ENCODE data around the gene PARP6.
A peak's percentile ranks its signal among the peaks of the same experiment; 100 is the strongest.

PARP6 gene

GRCh38 chr15:72238586-72238985, 33.8 kb downstream of the PARP6 start:
- Histone ChIP-seq H3K27me3 (replicated peaks; ENCODE audit: control insufficient read depth, insufficient read depth, low read length) (no peaks in the 10 kb centered on the region), H3K9ac (ENCODE audit: low read length) (no peak overlapping the region), H3K36me3 (ENCODE audit: control insufficient read depth, insufficient read depth, low read length, severe bottlenecking) (peaks cover 37% of the 10 kb centered on the region), H3K4me1 (ENCODE audit: control insufficient read depth, insufficient read depth, low read length) (peaks cover 18% of the 10 kb centered on the region), H3K9me3 (ENCODE audit: control insufficient read depth, low read length) (no peaks in the 10 kb centered on the region), H3K4me3 (ENCODE audit: low read length) (no peak overlapping the region)
- DNase-seq (ENCODE audit: low read depth): no peak

- no peaks in the 10 kb centered on the region for H3K9me3 ChIP-seq (ENCODE audit: control insufficient read depth, low read length)
- no peak for DNase-seq (ENCODE audit: low read depth)
- H3K4me3 ChIP-seq (ENCODE audit: low read length): no peak overlapping the region
- peaks cover 20% of the 10 kb centered on the region for H3K4me1 ChIP-seq (ENCODE audit: control insufficient read depth, insufficient read depth, low read length)
- peaks cover 30% of the 10 kb centered on the region for H3K36me3 ChIP-seq (ENCODE audit: control insufficient read depth, insufficient read depth, low read length, severe bottlenecking)
- peak overlapping the region; percentile 47 for H3K9ac ChIP-seq (ENCODE audit: low read length)
- no peaks in the 10 kb centered on the region for H3K27me3 ChIP-seq (replicated peaks; ENCODE audit: control insufficient read depth, insufficient read depth, low read length)
Measured at GRCh38 chr15:72237853-72238224, 34.5 kb downstream of the PARP6 start.

GRCh38 chr15:72237029-72237852, 35.1 kb downstream of the PARP6 start:
- peaks cover 26% of the 10 kb centered on the region for H3K4me1 ChIP-seq (ENCODE audit: control insufficient read depth, insufficient read depth, low read length)
- H3K9ac ChIP-seq (ENCODE audit: low read length): peak overlapping the region; percentile 75
- H3K4me3 ChIP-seq (ENCODE audit: low read length): peak overlapping the region; percentile 71
- DNase-seq (ENCODE audit: low read depth): peak; percentile 98
- no peaks in the 10 kb centered on the region for H3K27me3 ChIP-seq (replicated peaks; ENCODE audit: control insufficient read depth, insufficient read depth, low read length)
- no peaks in the 10 kb centered on the region for H3K9me3 ChIP-seq (ENCODE audit: control insufficient read depth, low read length)
- peaks cover 24% of the 10 kb centered on the region for H3K36me3 ChIP-seq (ENCODE audit: control insufficient read depth, insufficient read depth, low read length, severe bottlenecking)

DNA sequence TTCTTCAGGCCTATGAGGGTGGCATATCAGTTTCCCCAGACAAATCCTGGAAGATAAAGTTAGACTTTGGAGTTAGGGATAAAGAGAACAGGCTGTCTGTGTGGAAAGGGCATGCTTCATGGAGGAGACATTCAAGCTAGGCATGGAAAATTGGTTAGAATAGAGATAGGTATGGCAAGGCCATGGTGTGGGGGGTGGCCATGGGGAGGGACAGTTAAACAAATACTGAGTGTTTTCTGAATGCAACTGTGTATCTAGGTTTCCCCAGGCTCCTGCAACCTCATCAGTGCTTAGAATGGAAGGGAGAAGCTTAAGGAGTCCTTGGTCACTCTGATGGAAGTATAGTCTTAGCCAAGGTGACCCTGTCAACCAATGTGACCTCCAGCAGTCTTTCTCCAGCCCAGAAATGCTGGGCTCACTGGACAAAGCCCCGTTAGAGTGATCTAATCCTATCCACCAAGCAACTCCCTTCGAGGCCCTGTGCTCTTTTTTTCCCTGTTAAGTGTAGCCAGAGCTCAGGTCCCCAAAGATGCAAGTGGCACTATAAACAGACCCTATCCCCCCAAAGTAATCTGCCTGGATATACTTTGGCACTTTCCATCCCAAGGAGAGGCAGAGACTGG, 35.9 kb downstream of the PARP6 start:
- H3K4me3 ChIP-seq (ENCODE audit: low read length): peak overlapping the region; percentile 71
- H3K4me1 ChIP-seq (ENCODE audit: control insufficient read depth, insufficient read depth, low read length): peaks cover 26% of the 10 kb centered on the region
- H3K9ac ChIP-seq (ENCODE audit: low read length): peak overlapping the region; percentile 75
- peaks cover 16% of the 10 kb centered on the region for H3K36me3 ChIP-seq (ENCODE audit: control insufficient read depth, insufficient read depth, low read length, severe bottlenecking)
- no peak for DNase-seq (ENCODE audit: low read depth)
- H3K9me3 ChIP-seq (ENCODE audit: control insufficient read depth, low read length): no peaks in the 10 kb centered on the region
- H3K27me3 ChIP-seq (replicated peaks; ENCODE audit: control insufficient read depth, insufficient read depth, low read length): no peaks in the 10 kb centered on the region

DNA sequence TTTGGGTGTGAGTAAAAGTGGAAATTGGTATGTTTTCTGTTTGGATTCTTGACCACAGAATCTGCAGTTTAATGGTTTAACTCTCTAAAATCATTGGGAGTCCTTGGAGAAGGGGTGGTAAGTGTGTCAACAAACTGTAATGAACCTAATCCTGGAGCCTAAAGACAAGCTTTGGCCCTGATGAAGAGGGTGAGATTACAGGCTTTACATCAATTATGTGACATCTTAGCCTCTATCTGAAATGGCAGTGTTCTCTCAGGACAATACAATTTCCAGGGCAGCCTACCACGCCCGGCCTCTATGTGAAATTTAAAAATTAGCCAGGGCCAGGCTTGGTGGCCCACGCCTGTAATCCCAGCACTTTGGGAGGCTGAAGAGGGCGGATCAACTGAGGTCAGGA, 37.1 kb downstream of the PARP6 start:
- Histone ChIP-seq H3K9ac (ENCODE audit: low read length) (no peak overlapping the region), H3K27me3 (replicated peaks; ENCODE audit: control insufficient read depth, insufficient read depth, low read length) (no peaks in the 10 kb centered on the region), H3K4me3 (ENCODE audit: low read length) (no peak overlapping the region), H3K9me3 (ENCODE audit: control insufficient read depth, low read length) (no peaks in the 10 kb centered on the region), H3K36me3 (ENCODE audit: control insufficient read depth, insufficient read depth, low read length, severe bottlenecking) (peaks cover 4% of the 10 kb centered on the region), H3K4me1 (ENCODE audit: control insufficient read depth, insufficient read depth, low read length) (peaks cover 26% of the 10 kb centered on the region)
- DNase-seq (ENCODE audit: low read depth): no peak

DNA sequence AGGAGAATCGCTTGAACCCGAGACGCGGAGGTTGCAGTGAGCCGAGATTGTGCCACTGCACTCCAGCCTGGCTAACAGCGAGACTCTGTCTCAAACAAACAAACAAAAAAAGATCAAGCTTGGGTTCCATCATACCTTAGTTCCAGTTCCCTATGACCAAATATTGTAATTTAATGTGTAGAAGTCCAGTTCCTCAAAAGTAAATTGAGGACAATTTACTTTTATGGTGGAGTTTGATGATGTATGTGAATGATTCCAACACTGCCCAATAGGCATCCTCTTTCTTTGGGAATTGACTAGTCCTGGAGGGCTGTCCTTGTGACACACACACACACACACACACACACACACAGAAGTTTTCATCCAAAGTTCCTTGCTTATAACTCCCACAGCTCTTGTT, 38.6 kb downstream of the PARP6 start:
- Histone ChIP-seq H3K36me3 (ENCODE audit: control insufficient read depth, insufficient read depth, low read length, severe bottlenecking) (no peaks in the 10 kb centered on the region), H3K4me1 (ENCODE audit: control insufficient read depth, insufficient read depth, low read length) (peaks cover 34% of the 10 kb centered on the region), H3K27me3 (replicated peaks; ENCODE audit: control insufficient read depth, insufficient read depth, low read length) (no peaks in the 10 kb centered on the region), H3K9ac (ENCODE audit: low read length) (no peak overlapping the region), H3K4me3 (ENCODE audit: low read length) (no peak overlapping the region), H3K9me3 (ENCODE audit: control insufficient read depth, low read length) (no peaks in the 10 kb centered on the region)
- DNase-seq (ENCODE audit: low read depth): no peak

DNA sequence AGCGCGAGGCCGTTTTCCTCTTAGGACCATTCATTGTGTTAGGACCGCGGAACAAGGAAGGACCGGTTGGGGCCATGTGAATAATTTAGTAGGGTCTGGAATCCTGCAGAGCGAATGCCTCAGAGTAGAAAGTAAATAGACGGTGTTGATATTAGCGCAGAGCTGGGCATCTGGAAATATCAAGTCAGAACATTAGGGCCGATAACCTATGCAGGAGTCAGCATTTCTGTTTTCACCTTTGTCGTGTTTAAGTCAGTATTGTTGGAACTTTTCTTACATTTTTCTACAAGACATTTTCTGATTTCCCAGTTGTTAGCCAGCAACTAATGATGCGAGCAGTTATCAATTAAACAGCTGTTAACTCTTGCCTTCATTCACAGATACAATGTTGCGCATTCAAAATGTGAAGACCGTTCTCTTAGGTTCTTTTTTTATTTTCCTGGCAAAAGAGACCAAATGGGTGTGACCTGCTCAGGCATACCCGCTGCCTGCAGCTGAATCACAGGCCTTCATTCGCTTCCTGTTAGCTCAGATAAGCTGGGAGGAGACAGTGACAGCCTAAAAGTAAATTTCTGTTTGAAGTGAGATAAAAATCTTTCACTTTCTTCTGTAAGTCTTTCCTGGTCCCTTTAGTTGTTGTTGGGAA, 40.4 kb downstream of the PARP6 start:
- Histone ChIP-seq H3K9ac (ENCODE audit: low read length) (peak overlapping the region; percentile 97), H3K27me3 (replicated peaks; ENCODE audit: control insufficient read depth, insufficient read depth, low read length) (no peaks in the 10 kb centered on the region), H3K4me3 (ENCODE audit: low read length) (peak overlapping the region; percentile 97), H3K9me3 (ENCODE audit: control insufficient read depth, low read length) (no peaks in the 10 kb centered on the region), H3K36me3 (ENCODE audit: control insufficient read depth, insufficient read depth, low read length, severe bottlenecking) (no peaks in the 10 kb centered on the region), H3K4me1 (ENCODE audit: control insufficient read depth, insufficient read depth, low read length) (peaks cover 38% of the 10 kb centered on the region)
- DNase-seq (ENCODE audit: low read depth): peak; percentile 86

GRCh38 chr15:72231066-72231832, 41.1 kb downstream of the PARP6 start, which contains the start of gene PKM:
TSS of gene PKM (minus strand) at chr15:72231190. CDS start at chr15:72219097, 12,093 bp downstream.
- H3K36me3 ChIP-seq (ENCODE audit: control insufficient read depth, insufficient read depth, low read length, severe bottlenecking): no peaks in the 10 kb centered on the region
- H3K9ac ChIP-seq (ENCODE audit: low read length): peak within 1 kb of the TSS; percentile 97
- DNase-seq (ENCODE audit: low read depth): peak; percentile 94
- no peaks in the 10 kb centered on the region for H3K9me3 ChIP-seq (ENCODE audit: control insufficient read depth, low read length)
- H3K27me3 ChIP-seq (replicated peaks; ENCODE audit: control insufficient read depth, insufficient read depth, low read length): no peaks in the 10 kb centered on the region
- peak within 1 kb of the TSS; percentile 97 for H3K4me3 ChIP-seq (ENCODE audit: low read length)
- peaks cover 39% of the 10 kb centered on the region for H3K4me1 ChIP-seq (ENCODE audit: control insufficient read depth, insufficient read depth, low read length)

GRCh38 chr15:72230197-72231065, 41.9 kb downstream of the PARP6 start:
- H3K36me3 ChIP-seq (ENCODE audit: control insufficient read depth, insufficient read depth, low read length, severe bottlenecking): no peaks in the 10 kb centered on the region
- DNase-seq (ENCODE audit: low read depth): peak; percentile 97
- H3K27me3 ChIP-seq (replicated peaks; ENCODE audit: control insufficient read depth, insufficient read depth, low read length): no peaks in the 10 kb centered on the region
- H3K9ac ChIP-seq (ENCODE audit: low read length): peak overlapping the region; percentile 97
- no peaks in the 10 kb centered on the region for H3K9me3 ChIP-seq (ENCODE audit: control insufficient read depth, low read length)
- H3K4me1 ChIP-seq (ENCODE audit: control insufficient read depth, insufficient read depth, low read length): peaks cover 46% of the 10 kb centered on the region
- peak overlapping the region; percentile 97 for H3K4me3 ChIP-seq (ENCODE audit: low read length)

DNA sequence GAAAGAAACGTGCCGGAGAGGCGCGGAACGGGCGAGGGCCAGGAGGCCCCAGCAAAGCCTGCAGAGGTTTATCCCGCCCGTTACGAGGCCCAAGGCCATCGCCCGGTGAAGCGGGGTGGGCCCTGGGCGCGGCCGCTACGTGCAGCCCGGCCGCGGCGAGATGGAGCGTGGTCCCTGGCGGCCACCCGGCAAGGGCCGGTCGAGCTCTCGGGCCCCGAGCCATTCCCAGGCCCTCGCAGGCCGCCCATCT, 42.5 kb downstream of the PARP6 start:
- peaks cover 46% of the 10 kb centered on the region for H3K4me1 ChIP-seq (ENCODE audit: control insufficient read depth, insufficient read depth, low read length)
- peak overlapping the region; percentile 97 for H3K9ac ChIP-seq (ENCODE audit: low read length)
- H3K4me3 ChIP-seq (ENCODE audit: low read length): peak overlapping the region; percentile 97
- no peaks in the 10 kb centered on the region for H3K9me3 ChIP-seq (ENCODE audit: control insufficient read depth, low read length)
- no peaks in the 10 kb centered on the region for H3K27me3 ChIP-seq (replicated peaks; ENCODE audit: control insufficient read depth, insufficient read depth, low read length)
- no peaks in the 10 kb centered on the region for H3K36me3 ChIP-seq (ENCODE audit: control insufficient read depth, insufficient read depth, low read length, severe bottlenecking)
- DNase-seq (ENCODE audit: low read depth): no peak
